ENCODE data around the gene NUDT1.
A peak's percentile ranks its signal among the peaks of the same experiment; 100 is the strongest.

NUDT1 gene

DNA sequence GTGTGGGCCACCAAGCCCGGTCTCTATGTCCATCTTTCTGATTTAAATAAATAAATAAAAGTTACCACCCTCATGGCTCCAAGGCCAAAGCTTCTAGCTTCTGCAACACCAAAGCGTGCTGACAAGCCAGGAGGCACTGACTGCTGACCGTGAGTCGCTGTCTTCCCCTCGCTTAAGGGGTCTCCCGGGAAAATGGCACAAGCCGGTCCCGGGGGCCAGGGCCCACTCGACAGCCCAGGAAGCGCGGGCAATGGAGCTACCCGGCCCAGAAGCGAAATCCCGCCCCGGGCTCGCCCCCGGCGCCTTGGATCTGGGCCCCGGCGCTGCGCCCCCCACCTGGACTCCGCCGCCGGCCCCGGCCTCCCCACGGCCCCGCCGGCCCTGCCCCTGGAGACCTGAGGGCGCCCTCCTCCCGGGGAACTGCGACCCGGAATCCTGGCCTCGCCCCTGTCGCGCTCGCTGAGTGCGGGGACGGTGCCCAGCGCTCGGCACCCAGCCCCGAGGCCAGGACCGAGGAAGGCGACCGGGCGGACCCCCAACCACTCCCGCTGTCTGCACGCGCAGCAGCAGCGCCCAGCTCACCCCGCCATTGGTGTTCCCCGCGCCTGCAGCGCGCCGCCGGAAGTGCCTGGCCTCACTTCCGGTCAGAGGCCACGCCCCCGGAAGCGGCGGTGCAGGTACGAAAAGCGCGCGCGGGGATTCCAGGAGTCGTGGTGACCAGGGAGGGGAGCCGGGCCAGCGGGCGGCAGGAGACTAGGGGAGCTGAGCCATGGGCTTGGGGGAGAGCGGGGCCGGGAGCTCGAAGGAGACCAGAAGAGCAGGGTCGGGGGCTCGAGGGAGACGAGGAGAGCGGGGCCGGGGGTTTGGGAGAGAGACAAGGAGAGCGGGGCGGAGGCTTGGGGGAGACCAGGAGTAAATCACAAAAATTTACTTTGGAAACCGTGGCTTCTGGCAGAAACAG is at the start of gene NUDT1, which contains the start of gene MRM2:
Gene NUDT1 (plus strand): TSS at position 647 of the 961 bp plus-strand sequence. CDS start 2,349 bp downstream, outside the sequence.
Gene MRM2 (minus strand): TSS at position 626 of the 961 bp plus-strand sequence. CDS start 36 bp downstream, at position 590.
- peak; percentile 65 for DNase-seq
- in situ Hi-C loops (cut with MboI; ENCODE audit: low pct_unique_long_range_greater_than_20kb, low sequenced_read_pairs) = no loop called here

DNA sequence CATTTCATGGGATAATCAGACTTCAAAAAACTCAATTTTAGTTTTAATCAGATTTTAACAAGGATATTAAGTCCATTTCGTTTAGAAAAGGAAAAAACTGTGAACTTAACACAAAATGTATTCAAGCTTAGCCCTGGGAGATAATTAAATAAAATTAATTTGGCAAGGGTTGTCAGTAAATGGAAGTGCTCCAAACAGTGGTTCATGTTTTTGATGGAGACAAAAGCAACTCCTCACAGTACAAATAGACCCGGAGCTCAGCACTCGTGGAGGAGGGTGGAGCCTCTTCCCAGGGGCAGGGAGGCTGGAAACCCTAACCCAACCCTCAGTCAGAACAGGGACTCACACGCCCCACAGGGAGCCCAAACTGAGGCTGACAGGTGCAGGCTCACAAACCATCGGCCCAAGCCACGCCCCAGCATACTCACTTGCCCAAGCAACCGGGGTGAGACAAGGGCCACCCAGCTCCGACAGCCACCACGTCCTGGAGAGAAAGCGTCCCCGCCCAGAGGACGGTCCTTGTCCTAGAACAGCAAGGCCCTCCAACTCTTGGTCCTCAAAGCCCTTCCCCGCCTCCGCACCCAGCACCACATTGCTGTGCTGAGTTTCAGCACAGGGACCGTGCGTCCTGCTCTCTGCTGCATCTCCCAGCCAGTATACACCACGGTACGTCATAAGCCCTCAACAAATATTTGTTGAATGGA is 49.0 kb upstream of the NUDT1 start:
- DNase-seq = no peak
- in situ Hi-C loops (cut with MboI; ENCODE audit: low pct_unique_long_range_greater_than_20kb, low sequenced_read_pairs) = no loop called here

DNA sequence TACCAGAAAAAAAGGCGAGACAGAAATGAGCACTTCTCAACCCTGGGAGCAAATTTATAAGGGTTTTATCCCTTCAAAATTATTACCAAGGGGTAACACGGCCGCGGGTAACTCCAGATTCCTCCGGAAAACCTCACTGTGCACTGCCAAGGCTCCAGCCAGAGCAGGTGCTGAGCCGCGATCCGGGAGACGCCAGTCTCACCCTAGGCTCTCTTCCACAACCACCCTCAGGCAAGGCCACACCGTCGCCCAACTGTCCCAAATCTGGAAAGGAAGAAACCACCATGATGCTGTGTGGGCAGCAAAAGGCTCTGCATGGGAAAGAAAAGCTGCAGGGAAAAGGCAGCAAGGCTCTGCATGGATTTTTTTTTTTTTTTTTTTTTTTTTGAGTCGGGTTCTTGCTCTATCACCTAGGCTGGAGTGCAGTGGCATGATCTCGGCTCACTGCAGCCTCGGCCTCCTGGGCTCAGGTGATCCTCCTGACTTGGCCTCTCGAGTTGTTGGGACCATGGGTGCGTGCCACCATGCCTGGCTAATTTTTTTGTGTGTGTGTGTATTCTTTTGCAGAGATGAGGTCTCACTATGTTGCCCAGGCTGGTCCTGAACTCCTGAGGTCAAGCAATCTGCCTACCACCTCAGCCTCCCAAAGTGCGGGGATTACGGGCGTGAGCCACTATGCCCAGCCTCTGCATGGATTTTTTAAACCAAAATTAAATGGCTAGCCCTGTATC is 48.3 kb upstream of the NUDT1 start:
- no peak for DNase-seq
- in situ Hi-C loops (cut with MboI; ENCODE audit: low pct_unique_long_range_greater_than_20kb, low sequenced_read_pairs) = no loop called here

DNA sequence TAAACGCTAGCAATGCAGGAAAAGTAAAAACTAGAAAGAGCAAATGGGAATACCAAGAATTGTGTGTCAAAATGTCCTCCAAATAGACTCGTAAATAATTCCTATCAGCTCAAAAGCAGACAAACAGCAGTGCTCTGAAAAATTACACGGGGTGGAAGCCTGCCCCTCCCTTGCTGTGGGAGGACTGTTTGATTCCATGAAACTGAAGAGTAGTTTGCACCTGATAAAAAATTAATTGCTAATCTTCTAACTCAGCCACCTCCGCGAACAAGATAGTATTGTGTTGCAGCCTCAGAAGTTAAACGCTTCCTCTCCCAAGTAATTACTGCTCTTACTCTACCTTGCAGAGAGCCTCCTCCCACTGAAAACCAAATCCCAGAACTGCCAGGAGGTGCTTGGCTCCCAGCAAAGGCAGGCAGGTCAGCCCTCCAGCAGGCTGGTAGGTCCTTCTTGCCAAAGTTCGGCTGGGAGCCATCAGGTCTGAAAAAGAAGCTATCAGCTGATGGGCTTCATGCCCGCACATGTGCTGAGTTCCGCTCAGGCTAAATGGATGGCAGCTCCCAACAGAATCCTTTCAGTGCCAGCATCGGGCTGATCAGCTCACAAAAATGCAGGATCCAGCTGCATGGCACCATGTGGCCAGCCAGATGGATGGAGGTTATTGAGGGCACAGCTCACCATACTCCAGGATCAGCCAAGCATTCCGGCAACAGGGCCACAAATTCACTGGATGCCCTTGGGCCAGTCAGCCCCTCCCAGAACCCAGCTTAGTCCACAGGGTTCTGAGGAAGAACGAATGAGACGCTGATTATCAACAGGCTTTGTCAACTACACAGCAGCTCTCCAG is 46.4 kb upstream of the NUDT1 start:
- in situ Hi-C loops (cut with MboI; ENCODE audit: low pct_unique_long_range_greater_than_20kb, low sequenced_read_pairs) = no loop called here
- no peak for DNase-seq

DNA sequence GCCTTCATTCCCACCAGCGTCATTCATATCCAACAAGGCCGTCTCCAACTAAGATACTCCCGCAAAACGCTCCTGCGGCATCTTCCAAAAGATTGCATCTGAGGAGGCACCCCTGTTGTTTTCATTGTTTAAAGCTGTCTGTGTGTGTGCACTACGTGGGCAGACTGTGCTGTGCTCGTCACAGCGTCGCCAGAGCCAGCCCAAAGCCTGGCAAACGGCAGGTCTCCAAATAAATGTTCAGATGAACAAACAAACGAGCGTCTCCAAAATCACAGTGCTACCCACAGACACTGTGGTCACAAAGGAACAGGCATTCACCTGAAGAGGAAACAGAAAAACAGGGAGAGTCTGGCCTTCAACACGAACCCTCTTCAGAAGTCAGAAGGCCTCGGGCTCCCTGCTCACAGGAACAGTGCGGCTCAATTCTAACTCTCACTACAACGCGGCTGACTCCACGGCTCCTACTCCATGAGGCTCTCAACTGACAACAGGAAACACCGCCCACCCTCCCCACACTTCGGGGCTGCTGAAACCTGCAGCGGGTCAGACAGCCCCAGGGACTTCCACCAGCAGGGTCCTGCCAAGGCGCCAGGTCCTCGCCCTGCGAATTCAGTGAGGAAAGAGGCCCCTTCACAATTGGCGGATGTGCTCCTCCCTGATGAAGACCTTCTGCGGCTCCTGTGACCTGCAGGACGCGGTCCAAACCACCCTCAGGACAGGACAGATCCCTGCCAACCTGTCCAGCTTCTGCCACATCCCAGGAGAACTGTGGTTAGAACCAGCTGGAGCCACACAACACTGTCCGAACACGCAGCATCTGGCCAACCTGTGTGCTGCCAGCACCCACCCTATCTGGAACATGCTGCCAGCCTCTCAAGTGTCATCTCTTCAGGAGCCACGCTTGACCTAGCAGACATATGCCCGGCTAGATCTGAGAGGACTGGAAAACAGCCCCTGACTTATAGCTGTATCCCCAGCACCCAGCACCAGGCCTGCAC is 45.3 kb upstream of the NUDT1 start:
- in situ Hi-C loops (cut with MboI; ENCODE audit: low pct_unique_long_range_greater_than_20kb, low sequenced_read_pairs) = no loop called here
- no peak for DNase-seq

DNA sequence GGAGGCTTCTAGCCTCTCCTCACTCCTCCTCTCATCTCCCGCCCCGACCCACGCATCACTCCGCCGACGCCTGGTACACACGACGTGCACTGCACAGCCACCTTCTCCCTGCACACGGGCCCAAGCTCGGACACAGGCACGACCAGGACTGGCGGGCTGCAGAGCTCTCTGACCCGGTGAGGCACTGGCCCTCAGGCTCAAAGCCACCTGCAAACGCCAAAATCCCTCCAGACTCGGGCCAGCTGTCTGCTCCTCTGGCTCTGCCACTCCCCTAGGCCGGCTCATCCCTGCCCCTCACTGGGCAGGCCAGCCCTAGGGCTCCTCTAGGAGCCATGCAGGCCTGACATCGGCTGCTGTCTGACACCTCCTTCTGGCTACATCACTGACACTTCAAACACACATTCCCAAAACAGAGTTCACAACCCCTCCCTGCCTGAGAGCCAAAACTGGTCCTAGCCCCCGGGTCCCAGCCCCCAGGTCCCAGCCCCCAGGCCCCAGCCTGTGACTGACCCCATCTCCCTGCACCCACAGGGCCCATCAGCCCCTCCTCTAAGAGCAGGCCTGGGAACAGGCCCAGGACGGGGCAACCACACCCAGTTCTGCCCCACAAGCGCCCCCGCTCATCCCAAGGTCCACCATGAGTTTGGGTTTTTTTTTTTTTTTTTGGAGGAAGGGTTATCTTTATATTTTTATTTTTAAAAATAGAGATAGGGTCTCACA is 44.4 kb upstream of the NUDT1 start:
- in situ Hi-C loops (cut with MboI; ENCODE audit: low pct_unique_long_range_greater_than_20kb, low sequenced_read_pairs) = no loop called here
- DNase-seq = no peak

DNA sequence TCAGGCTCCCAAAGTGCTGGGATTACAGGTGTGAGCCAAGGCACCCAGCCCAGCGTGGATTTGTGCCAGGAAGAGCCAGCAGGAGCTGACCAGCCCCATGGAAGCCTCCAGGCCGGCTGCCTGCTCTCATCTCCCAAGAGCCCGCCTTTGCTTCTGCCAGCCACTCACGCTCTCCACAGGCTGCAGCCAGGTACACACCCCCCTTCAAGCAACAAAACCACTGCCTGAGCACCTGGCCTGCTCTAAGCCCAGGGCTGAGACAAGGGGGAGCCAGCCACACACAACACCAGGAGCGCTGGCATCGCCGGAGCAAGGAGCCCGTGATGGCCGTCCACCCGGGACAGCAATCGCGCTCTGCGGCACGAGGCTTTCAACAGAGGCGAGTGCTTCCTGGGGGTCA is 43.8 kb upstream of the NUDT1 start:
- in situ Hi-C loops (cut with MboI; ENCODE audit: low pct_unique_long_range_greater_than_20kb, low sequenced_read_pairs) = no loop called here
- DNase-seq = no peak

DNA sequence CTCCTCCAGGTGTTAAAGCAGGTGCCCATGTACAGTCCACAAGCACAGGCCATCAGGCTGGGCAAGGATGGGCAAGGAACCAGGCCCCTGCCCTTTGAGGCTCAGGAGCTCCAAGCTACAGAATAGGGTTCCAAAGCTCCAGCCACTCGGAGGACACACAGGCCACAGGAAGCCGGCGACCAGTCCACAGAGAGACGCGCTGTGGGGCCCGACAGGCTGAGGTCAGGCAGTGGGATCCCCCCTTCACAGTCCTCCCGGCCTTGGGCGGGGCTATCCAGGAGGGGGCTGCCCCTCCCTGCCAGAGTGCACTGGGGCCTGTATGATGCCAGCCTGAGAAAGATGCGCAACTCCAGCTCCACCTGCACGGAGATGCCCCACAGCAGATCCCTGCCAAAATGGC is 43.3 kb upstream of the NUDT1 start:
- DNase-seq = no peak
- in situ Hi-C loops (cut with MboI; ENCODE audit: low pct_unique_long_range_greater_than_20kb, low sequenced_read_pairs) = no loop called here

DNA sequence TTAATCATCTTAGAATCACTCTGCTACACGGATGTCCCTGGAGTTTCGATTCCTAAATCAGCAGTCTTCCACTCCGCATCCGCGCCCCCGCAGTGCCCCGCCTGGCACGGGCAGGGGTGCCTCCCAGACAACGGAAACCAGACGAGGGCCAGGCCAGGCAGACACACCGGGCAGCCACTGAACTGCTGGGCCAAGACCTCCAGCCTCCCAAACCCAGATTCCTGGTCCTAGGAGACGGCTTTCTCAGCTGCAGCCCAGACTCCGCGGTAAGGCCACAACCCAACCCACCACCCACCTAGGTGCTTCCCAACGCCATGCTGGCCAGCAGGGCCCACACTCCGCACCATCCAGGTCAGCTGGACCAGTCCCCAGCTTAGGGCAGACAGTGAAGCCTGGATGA is 42.5 kb upstream of the NUDT1 start:
- in situ Hi-C loops (cut with MboI; ENCODE audit: low pct_unique_long_range_greater_than_20kb, low sequenced_read_pairs) = no loop called here
- no peak for DNase-seq

DNA sequence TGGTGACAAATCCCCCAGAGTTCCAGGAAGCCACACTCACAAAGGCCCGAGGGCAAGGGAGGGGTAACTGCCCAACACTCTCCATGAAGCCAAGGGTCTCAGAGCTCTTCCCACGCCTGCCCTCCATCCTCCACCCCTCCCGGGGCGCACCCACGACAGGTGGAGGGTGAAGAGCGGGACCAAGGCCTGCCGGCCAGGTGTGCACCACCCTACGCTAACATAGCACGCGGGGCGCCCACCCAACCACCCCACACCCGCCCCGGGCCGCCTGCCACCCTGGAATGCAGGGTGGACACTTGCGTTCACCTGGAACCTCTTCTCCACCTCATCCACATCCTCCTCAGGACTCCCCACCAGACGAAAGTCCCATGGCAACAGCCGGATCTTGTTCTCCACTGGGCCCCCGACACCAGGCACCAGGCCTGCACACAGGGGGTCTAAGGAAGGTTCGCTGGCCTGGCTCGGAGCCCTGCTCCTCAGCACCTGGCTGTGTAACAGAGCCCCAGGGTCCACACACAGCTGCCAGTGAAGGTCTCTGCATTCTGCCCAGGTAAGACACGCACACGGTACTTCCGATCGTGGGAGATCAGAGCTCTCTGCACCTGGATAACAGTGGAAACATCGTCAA is 42.0 kb upstream of the NUDT1 start:
- in situ Hi-C loops (cut with MboI; ENCODE audit: low pct_unique_long_range_greater_than_20kb, low sequenced_read_pairs) = no loop called here
- DNase-seq = no peak

DNA sequence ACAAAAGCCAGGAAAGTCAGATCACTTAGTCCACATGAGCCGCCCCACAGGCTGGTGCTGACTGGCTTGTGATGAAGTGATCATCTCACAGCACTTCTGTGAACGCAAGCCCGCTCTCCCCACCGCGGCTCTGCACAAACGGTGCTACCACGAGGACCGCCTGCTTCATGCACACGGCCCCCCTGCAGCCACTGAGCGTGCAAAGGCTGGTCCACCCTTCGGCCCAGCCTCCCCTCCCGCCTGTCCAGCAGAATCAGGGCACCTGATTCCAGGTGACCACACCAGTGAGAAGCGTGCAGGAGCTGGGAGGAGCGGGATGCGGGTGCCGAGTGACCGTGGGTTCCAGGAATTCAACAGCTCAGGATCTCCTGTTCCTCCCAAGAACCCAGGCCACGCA is 41.4 kb upstream of the NUDT1 start:
- no peak for DNase-seq
- in situ Hi-C loops (cut with MboI; ENCODE audit: low pct_unique_long_range_greater_than_20kb, low sequenced_read_pairs) = no loop called here

DNA sequence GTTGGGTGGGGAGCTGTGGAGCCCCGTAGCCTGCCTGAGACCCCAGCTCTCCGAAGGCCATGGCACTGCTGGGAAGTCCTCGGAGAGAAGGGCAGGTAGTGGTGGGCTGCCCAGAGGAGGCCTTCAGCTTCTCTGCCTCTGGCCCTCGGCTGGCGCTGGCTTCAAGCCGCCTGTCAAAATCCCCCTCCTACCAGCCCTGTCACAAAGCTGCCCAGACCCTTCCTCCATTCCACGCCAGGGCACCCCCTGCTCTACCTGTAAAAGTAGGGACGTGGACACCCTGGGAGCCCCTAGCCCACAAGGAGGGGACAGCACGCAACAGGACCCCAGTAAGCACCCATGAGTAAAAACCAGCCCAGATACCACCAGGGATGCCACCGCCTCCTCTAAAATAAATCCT is 40.9 kb upstream of the NUDT1 start:
- no peak for DNase-seq
- in situ Hi-C loops (cut with MboI; ENCODE audit: low pct_unique_long_range_greater_than_20kb, low sequenced_read_pairs) = no loop called here

DNA sequence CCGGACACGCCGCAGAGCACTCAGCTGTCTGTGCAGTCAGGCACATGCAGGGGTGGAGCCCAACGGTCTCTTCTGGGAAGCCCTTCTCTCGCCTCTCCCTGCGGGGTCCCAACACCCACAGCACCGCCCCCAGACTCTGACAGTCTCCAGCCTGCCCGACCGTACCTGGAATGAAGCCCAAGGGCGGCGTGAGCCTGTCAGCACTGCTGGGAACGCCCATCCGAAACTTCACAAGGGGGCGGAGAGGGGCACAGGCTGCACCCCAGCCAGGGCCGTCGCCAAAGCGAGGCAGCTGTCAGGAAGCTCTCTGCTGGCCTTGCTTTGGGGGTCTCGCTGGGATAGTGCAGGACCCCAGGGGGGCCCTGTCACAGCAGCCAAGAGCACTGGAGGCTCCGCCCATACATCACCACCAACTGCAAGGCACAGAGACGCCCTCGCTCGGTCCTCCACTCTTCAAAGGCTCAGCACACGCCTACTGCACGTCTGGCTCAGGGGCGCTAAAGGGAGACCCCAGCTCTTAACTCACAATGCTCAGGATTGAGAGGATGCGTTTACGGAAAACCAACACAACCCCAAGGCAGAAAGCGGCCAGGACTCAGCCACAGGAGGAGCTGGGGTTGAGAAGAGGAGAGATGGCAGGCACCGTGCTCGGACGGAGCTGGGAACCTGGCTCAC is 40.2 kb upstream of the NUDT1 start:
- in situ Hi-C loops (cut with MboI; ENCODE audit: low pct_unique_long_range_greater_than_20kb, low sequenced_read_pairs) = no loop called here
- DNase-seq = no peak

DNA sequence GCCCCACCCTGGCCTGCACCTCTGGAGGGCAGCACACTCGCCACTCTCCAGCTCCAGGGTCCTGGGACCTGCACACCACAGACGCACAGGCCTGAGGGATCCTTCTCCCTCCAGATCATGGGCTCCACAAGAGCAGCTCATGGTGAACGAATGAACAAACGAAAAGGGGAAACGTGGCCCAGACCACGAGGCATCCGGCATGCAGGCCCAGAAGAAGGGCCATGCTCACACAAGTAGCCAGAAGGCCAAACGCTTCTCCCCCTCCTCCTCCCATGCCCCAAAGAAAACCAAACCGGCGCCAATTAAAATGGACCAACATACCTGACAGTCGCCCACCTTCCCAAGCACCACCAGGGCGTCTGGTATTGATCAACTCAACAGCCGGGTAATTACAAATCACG is 39.7 kb upstream of the NUDT1 start:
- DNase-seq = no peak
- in situ Hi-C loops (cut with MboI; ENCODE audit: low pct_unique_long_range_greater_than_20kb, low sequenced_read_pairs) = no loop called here

DNA sequence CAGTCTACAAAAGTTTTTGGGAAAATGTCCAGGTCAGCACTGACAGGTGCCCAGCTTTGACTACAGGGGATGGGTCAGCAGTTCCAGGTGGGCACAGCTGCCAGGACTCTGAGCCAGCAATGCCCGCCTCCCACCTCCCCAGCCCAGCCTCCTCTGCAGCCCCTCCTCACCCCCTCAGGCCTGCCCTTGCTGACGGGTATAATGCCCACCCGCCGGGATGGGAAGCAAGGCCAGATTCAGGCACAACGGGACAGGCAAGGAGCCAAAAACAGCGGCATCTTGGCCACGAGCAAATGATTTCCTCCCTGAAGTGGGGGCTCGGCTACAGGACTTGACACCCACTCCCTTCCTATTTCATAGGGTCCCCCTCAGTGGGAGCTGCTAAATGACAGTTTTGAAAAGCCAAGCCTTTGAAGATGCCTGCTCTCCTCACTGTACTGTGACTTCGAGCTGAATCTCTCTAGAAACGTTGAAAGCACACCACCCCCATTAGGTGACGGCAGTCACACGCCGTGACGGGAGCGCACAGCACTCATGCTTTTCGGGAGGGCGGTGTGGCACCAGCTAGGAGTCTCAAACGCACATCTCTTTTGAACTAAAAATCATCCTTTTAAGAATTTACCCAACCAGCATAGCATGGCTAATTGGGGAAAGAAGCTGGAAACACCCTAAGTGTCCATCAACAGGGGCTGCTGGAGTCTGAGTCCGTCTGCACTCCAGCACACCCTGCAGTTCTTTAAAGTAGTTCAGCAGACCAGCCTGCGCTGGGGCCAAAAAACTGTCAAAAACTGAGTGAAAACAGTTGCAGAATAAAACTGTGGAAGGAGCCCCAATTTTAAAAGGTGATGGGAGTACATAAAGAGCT is 38.9 kb upstream of the NUDT1 start:
- in situ Hi-C loops (cut with MboI; ENCODE audit: low pct_unique_long_range_greater_than_20kb, low sequenced_read_pairs) = no loop called here
- no peak for DNase-seq
